GM18511 (cell line): Measurements from ENCODE around the gene TMIE.
"Not testable (repeated sequence)": the region's sequence is repeated elsewhere in the genome, so short reads cannot be mapped to it uniquely, and the experiment has no call there.

Experiments used
- ATAC-seq: cut with Tn5 transposase; IDR thresholded peaks from one replicate; pipeline ENCODE4 v1.9.1; 2021; ENCODE audit warnings: mild to moderate bottlenecking, moderate library complexity; ENCODE audit not compliant: unreplicated experiment

The TMIE gene

GRCh38 chr3:46682974-46683373, 18.2 kb upstream of the TMIE start:
- ATAC-seq = no peak

- ATAC-seq = no peak
These were observed 16.3 kb upstream of the TMIE start for GRCh38 chr3:46684891-46685290.

GRCh38 chr3:46685446-46685845, 15.7 kb upstream of the TMIE start:
- no peak for ATAC-seq

GRCh38 chr3:46690798-46691197, 10.4 kb upstream of the TMIE start:
- ATAC-seq = no peak

- no peak for ATAC-seq
These were observed 8.6 kb upstream of the TMIE start for GRCh38 chr3:46692566-46692990.

- ATAC-seq = no peak
These were observed 7.9 kb upstream of the TMIE start, which contains the start of gene ALS2CL for GRCh38 chr3:46693038-46693891. Gene ALS2CL, minus strand, starts transcription at chr3:46693679. Its CDS starts 4,239 bp downstream, at chr3:46689440.

GRCh38 chr3:46693892-46694226, 7.3 kb upstream of the TMIE start:
- ATAC-seq = no peak

- no peak for ATAC-seq
These were observed 6.7 kb upstream of the TMIE start for GRCh38 chr3:46694520-46694919.

- ATAC-seq = no peak
These were observed 5.8 kb upstream of the TMIE start for GRCh38 chr3:46695177-46695961.

GRCh38 chr3:46695962-46696894, 5.0 kb upstream of the TMIE start:
- ATAC-seq = no peak

GRCh38 chr3:46699676-46700523, 1.3 kb upstream of the TMIE start:
- ATAC-seq = no peak

GRCh38 chr3:46700772-46701171, 420 bp upstream of the TMIE start:
- ATAC-seq = no peak

- no peak for ATAC-seq
These were observed 1.2 kb downstream of the TMIE start for GRCh38 chr3:46702246-46703012.

GRCh38 chr3:46703013-46703520, 1.9 kb downstream of the TMIE start:
- ATAC-seq = no peak

- not testable (repeated sequence) for ATAC-seq
These were observed 3.2 kb downstream of the TMIE start for GRCh38 chr3:46704346-46704745.

GRCh38 chr3:46705022-46705530, 3.9 kb downstream of the TMIE start:
- no peak for ATAC-seq

GRCh38 chr3:46705751-46706552, 4.8 kb downstream of the TMIE start:
- no peak for ATAC-seq
